ENCODE data around the gene ROBO4.

DNA sequence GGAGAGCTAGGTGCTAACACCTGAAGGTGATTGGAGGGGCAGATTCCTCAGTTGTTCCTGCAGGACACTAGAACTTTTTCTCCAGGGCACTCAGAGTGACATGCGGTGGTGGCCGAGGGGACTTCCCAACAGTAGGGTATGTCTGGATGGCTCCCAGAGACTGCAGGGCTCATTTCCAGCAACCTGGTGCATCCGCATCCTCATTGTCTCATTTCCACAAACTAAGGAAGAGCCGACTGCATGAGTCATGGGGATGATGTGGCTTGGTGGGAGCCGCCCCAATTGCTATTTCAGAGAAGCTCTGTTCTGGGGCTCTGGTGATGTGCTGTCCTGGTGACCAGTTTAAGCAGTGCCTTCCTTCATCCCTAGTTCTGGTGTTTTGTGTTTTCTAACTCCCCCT is 2.8 kb upstream of the ROBO4 start:
- TF ChIP-seq NR3C1 (IDR thresholded peaks at IDR 0.05) = no peak
- TF ChIP-seq, protein P1, sequence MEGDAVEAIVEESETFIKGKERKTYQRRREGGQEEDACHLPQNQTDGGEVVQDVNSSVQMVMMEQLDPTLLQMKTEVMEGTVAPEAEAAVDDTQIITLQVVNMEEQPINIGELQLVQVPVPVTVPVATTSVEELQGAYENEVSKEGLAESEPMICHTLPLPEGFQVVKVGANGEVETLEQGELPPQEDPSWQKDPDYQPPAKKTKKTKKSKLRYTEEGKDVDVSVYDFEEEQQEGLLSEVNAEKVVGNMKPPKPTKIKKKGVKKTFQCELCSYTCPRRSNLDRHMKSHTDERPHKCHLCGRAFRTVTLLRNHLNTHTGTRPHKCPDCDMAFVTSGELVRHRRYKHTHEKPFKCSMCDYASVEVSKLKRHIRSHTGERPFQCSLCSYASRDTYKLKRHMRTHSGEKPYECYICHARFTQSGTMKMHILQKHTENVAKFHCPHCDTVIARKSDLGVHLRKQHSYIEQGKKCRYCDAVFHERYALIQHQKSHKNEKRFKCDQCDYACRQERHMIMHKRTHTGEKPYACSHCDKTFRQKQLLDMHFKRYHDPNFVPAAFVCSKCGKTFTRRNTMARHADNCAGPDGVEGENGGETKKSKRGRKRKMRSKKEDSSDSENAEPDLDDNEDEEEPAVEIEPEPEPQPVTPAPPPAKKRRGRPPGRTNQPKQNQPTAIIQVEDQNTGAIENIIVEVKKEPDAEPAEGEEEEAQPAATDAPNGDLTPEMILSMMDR (IDR thresholded peaks at IDR 0.05) = no peak
- TF ChIP-seq, protein P2, sequence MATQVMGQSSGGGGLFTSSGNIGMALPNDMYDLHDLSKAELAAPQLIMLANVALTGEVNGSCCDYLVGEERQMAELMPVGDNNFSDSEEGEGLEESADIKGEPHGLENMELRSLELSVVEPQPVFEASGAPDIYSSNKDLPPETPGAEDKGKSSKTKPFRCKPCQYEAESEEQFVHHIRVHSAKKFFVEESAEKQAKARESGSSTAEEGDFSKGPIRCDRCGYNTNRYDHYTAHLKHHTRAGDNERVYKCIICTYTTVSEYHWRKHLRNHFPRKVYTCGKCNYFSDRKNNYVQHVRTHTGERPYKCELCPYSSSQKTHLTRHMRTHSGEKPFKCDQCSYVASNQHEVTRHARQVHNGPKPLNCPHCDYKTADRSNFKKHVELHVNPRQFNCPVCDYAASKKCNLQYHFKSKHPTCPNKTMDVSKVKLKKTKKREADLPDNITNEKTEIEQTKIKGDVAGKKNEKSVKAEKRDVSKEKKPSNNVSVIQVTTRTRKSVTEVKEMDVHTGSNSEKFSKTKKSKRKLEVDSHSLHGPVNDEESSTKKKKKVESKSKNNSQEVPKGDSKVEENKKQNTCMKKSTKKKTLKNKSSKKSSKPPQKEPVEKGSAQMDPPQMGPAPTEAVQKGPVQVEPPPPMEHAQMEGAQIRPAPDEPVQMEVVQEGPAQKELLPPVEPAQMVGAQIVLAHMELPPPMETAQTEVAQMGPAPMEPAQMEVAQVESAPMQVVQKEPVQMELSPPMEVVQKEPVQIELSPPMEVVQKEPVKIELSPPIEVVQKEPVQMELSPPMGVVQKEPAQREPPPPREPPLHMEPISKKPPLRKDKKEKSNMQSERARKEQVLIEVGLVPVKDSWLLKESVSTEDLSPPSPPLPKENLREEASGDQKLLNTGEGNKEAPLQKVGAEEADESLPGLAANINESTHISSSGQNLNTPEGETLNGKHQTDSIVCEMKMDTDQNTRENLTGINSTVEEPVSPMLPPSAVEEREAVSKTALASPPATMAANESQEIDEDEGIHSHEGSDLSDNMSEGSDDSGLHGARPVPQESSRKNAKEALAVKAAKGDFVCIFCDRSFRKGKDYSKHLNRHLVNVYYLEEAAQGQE (IDR thresholded peaks at IDR 0.05) = no peak
